CD14-positive monocyte (primary cell): ENCODE data around the gene PRICKLE4. TPM values are rescaled to one million over a fixed set of nuclear protein-coding genes. Genes with fewer than 3 reads are reported as not detected.

Source experiments
- DNase-seq, 3 donors: peaks; one replicate each; pipeline ENCODE4 v3.0.0-alpha.2; 2011 to 2022
- H2AFZ ChIP-seq: 2 replicates; pipeline ENCODE4 v1.6.0; 2012; ENCODE audit warnings: mild to moderate bottlenecking, low read depth, low read length, inconsistent platforms; ENCODE audit not compliant: insufficient read depth, poor library complexity, severe bottlenecking
- H3K27ac ChIP-seq, 2 donors: 1 replicate in 1 of 2; 2 replicates in 1 of 2; pipeline ENCODE4 v1.5.1; 2012 to 2013; ENCODE audit warnings: low read length in 2 of 2, control low read depth in 1 of 2, inconsistent platforms in 1 of 2, low read depth in 1 of 2, mild to moderate bottlenecking in 1 of 2
- H3K27me3 ChIP-seq, 2 donors: one replicate each; pipeline versions ENCODE4 v1.6.0 to v1.6.1; 2011 to 2013; ENCODE audit warnings: low read length in 2 of 2; ENCODE audit not compliant: control insufficient read depth in 2 of 2, insufficient read depth in 2 of 2
- H3K36me3 ChIP-seq, 2 donors: replicated peaks in 1 of 2; 1 replicate in 1 of 2; 2 replicates in 1 of 2; pipeline versions ENCODE4 v1.5.1 to v1.6.1; 2012 to 2013; ENCODE audit warnings: low read length in 2 of 2, control low read depth in 1 of 2, inconsistent platforms in 1 of 2, mild to moderate bottlenecking in 1 of 2; ENCODE audit not compliant: insufficient read depth in 2 of 2, control insufficient read depth in 1 of 2
- H3K4me1 ChIP-seq, 2 donors: 1 replicate in 1 of 2; 2 replicates in 1 of 2; pipeline versions ENCODE4 v1.5.1 to v1.6.1; 2012 to 2013; ENCODE audit warnings: low read length in 2 of 2, control low read depth in 1 of 2, inconsistent platforms in 1 of 2, mild to moderate bottlenecking in 1 of 2, moderate library complexity in 1 of 2; ENCODE audit not compliant: insufficient read depth in 2 of 2, control insufficient read depth in 1 of 2
- H3K4me2 ChIP-seq: replicated peaks from 2 replicates; pipeline ENCODE3; 2012; ENCODE audit warnings: low read length, moderate library complexity, mild to moderate bottlenecking; ENCODE audit not compliant: poor library complexity, severe bottlenecking; ENCODE audit errors: extremely low read depth
- H3K4me3 ChIP-seq, 3 experiments: fragments of 200-600 bp in 1 of 3; sonication (generic) in 1 of 3; replicated peaks in 1 of 3; 1 replicate in 2 of 3; 2 replicates in 1 of 3; pipeline ENCODE4 v1.5.1; 2011 to 2013; ENCODE audit warnings: low read length in 3 of 3, mild to moderate bottlenecking in 3 of 3, control low read depth in 2 of 3, low read depth in 2 of 3, inconsistent platforms in 1 of 3, moderate library complexity in 1 of 3
- H3K79me2 ChIP-seq: 2 replicates; pipeline ENCODE4 v1.6.0; 2012; ENCODE audit warnings: mild to moderate bottlenecking, control low read depth, inconsistent platforms, low read length, moderate library complexity; ENCODE audit not compliant: insufficient read depth
- H3K9ac ChIP-seq: 2 replicates; pipeline ENCODE4 v1.6.0; 2017; ENCODE audit warnings: low read length, mild to moderate bottlenecking; ENCODE audit not compliant: insufficient read depth, poor library complexity, severe bottlenecking
- H3K9me3 ChIP-seq, 2 donors: replicated peaks in 1 of 2; 1 replicate in 1 of 2; 2 replicates in 1 of 2; pipeline versions ENCODE4 v1.5.1 to v1.6.1; 2012 to 2013; ENCODE audit warnings: low read length in 2 of 2, control low read depth in 1 of 2; ENCODE audit not compliant: control insufficient read depth in 1 of 2, insufficient read depth in 1 of 2
- H4K20me1 ChIP-seq: 2 replicates; pipeline ENCODE4 v1.6.0; 2012; ENCODE audit warnings: mild to moderate bottlenecking, low read length, control low read depth, moderate library complexity; ENCODE audit not compliant: insufficient read depth
- H3K27ac Mint-ChIP-seq, 7 donors: one replicate each; pipeline ENCODE4 v1.8.0; 2020; ENCODE audit warnings: mild to moderate bottlenecking in 7 of 7, mixed read lengths in 7 of 7, moderate library complexity in 6 of 7, inconsistent platforms in 2 of 7
- H3K27me3 Mint-ChIP-seq, 3 donors: one replicate each; pipeline ENCODE4 v1.8.0; 2021 to 2022; ENCODE audit warnings: low read depth in 3 of 3, mild to moderate bottlenecking in 3 of 3, mixed read lengths in 3 of 3, moderate library complexity in 3 of 3, inconsistent platforms in 1 of 3
- H3K36me3 Mint-ChIP-seq, 2 donors: one replicate each; pipeline ENCODE4 v1.8.0; 2020; ENCODE audit warnings: mixed read lengths in 2 of 2, inconsistent platforms in 1 of 2, mild to moderate bottlenecking in 1 of 2
- H3K4me1 Mint-ChIP-seq: one replicate; pipeline ENCODE4 v1.8.0; 2020; ENCODE audit warnings: mild to moderate bottlenecking, mixed read lengths
- H3K4me3 Mint-ChIP-seq, 2 donors: one replicate each; pipeline ENCODE4 v1.8.0; 2020; ENCODE audit warnings: mild to moderate bottlenecking in 2 of 2, mixed read lengths in 2 of 2, moderate library complexity in 1 of 2
- H3K9me3 Mint-ChIP-seq, 7 donors: one replicate each; pipeline ENCODE4 v1.8.0; 2020 to 2022; ENCODE audit warnings: mixed read lengths in 7 of 7, mild to moderate bottlenecking in 6 of 7, moderate library complexity in 6 of 7, inconsistent platforms in 2 of 7
- WGBS: methylation state at CpG from one replicate; pipeline ENCODE4 v1.1.5; 2013; ENCODE audit warnings: missing lambda C conversion rate; ENCODE audit not compliant: insufficient coverage; 5-methylcytosine and 5-hydroxymethylcytosine counted together
- intact Hi-C, 2 donors: fragments of 100-400 bp; cut with micrococcal nuclease; formaldehyde crosslinking; loops; one replicate each; pipeline versions ENCODE4 v1.15.0 to v1.15.1; 2023
- polyA plus RNA-seq, 3 donors: library from polyadenylated mRNA; depleted of rRNA in 1 of 3; unstranded in 2 of 3; stranded (reverse) in 1 of 3; fragments of 300-500 nt in 2 of 3; fragments of >200 nt in 1 of 3; fragmentation: Illumina TruSeq in 2 of 3; gene quantifications; 1 replicate in 2 of 3; 2 replicates in 1 of 3; pipeline ENCODE4 v1.2.3, GENCODE V29; 2012 to 2021
- TF ChIP-seq, protein P1 (sequence below): fragments of 200-600 bp; IDR thresholded peaks from one replicate; pipeline ENCODE4 v1.8.0; 2022; ENCODE audit warnings: antibody characterized with exemption, mild to moderate bottlenecking

PRICKLE4 gene
- polyA plus RNA-seq, 3 donors = 0.88 TPM; not detected in 2

DNA sequence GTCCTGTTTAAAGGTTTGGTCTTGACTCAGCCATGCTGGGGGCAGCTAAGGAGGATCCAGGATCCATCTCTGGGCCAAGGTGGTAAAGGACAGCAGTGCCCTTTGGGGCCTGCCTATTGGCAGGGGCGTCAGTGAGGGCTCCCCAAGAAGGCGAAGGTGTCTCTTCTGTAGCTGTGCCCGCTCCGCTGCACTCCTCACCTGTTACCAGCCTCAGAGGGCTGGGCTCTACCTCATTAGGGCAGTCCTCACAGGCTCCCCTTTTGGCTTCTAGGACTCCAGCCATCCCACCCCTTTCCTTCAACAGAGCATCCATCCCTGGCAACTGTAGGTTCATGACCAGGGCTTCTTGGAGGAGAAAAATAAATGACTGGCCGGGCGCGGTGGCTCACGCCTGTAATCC lies 11.2 kb upstream of the PRICKLE4 start:
- 94% methylated on average over 4 of the region's 8 CpGs for WGBS
- Histone ChIP-seq H3K9me3 (no peaks in the 10 kb centered on the region), H3K36me3 (peaks cover 32 to 50% of the 10 kb centered on the region in 2 donors), H3K27me3 (no peaks in the 10 kb centered on the region), H2AFZ (no peak overlapping the region), H4K20me1 (no peaks in the 10 kb centered on the region), H3K79me2 (no peaks in the 10 kb centered on the region), H3K4me1 (no peaks in the 10 kb centered on the region), H3K9ac (no peak overlapping the region), H3K4me3 (no peak overlapping the region), H3K27ac (no peak overlapping the region), H3K4me2 (no peak overlapping the region)
- Mint-ChIP-seq H3K4me3 (no peak overlapping the region), H3K9me3 (no peaks in the 10 kb centered on the region), H3K27ac (no peak overlapping the region), H3K27me3 (no peaks in the 10 kb centered on the region), H3K36me3 (peaks cover 42 to 51% of the 10 kb centered on the region in 2 donors), H3K4me1 (peaks cover 2% of the 10 kb centered on the region)
- intact Hi-C loops = loop anchor here in 1 of 2 donors (10.0 kb wide), 1 partner anchor 165 kb away; no protein-coding TSS in a partner anchor
- no peak for DNase-seq
- TF ChIP-seq, protein P1, sequence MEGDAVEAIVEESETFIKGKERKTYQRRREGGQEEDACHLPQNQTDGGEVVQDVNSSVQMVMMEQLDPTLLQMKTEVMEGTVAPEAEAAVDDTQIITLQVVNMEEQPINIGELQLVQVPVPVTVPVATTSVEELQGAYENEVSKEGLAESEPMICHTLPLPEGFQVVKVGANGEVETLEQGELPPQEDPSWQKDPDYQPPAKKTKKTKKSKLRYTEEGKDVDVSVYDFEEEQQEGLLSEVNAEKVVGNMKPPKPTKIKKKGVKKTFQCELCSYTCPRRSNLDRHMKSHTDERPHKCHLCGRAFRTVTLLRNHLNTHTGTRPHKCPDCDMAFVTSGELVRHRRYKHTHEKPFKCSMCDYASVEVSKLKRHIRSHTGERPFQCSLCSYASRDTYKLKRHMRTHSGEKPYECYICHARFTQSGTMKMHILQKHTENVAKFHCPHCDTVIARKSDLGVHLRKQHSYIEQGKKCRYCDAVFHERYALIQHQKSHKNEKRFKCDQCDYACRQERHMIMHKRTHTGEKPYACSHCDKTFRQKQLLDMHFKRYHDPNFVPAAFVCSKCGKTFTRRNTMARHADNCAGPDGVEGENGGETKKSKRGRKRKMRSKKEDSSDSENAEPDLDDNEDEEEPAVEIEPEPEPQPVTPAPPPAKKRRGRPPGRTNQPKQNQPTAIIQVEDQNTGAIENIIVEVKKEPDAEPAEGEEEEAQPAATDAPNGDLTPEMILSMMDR = no peak

DNA sequence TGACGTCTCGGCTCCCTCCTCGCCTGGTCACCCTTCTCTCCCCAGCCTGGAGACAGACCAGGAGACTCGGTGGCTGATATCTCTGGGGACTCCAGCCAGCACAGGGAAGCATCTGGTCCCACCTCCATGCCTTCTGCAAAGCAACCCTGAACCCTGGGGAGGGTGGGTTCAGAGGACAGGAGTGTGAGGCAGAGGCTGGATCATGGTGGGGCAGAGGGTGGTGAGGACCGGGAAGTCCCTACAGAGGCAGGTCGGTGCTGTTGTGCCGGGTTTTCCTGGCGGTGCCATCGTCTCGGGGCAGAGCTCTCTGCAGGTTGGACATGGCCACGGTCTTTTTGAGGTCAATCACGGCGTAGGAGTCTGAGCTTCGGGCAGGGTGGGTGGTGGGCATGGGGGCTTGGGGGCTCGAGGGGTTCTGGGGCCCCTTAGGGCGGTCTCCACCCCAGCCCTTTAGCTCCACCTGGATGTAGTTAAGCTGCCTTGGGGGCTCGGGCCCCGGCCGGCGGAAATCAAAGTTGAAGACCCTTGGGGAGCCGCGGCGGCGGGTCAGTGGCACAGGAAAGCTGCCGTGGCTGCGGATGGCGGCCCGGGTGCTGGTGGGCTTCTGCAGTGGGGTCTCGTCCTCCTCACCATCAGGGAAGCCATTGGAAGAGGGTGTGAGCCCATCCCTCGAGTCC lies 10.1 kb upstream of the PRICKLE4 start:
- Histone ChIP-seq H3K27ac (no peak overlapping the region), H3K9ac (no peak overlapping the region), H3K36me3 (peaks cover 42 to 62% of the 10 kb centered on the region in 2 donors), H4K20me1 (no peaks in the 10 kb centered on the region), H3K79me2 (no peaks in the 10 kb centered on the region), H3K4me3 (no peak overlapping the region), H3K27me3 (no peaks in the 10 kb centered on the region), H3K4me1 (no peaks in the 10 kb centered on the region), H3K9me3 (no peaks in the 10 kb centered on the region), H3K4me2 (no peak overlapping the region), H2AFZ (no peak overlapping the region)
- DNase-seq = no peak
- TF ChIP-seq, protein P1 = no peak
- WGBS = 95% methylated on average over 8 of the region's 30 CpGs
- Mint-ChIP-seq H3K27me3 (no peaks in the 10 kb centered on the region), H3K9me3 (no peaks in the 10 kb centered on the region), H3K4me1 (peaks cover 2% of the 10 kb centered on the region), H3K4me3 (no peak overlapping the region), H3K27ac (no peak overlapping the region), H3K36me3 (peaks cover 53 to 63% of the 10 kb centered on the region in 2 donors)
- intact Hi-C loops = loop anchor here (10.0 kb wide), 2 partner anchors 66 to 166 kb away; no protein-coding TSS in a partner anchor
